ENCODE measurements around the gene SEMA4C. TPM values are rescaled to one million over a fixed set of nuclear protein-coding genes. Genes with fewer than 3 reads are reported as not detected.
"Not testable (repeated sequence)": the region's sequence is repeated elsewhere in the genome, so short reads cannot be mapped to it uniquely, and the experiment has no call there.

SEMA4C gene
- total RNA-seq, 1 donor from 2014 or later, result 24.3 TPM

DNA sequence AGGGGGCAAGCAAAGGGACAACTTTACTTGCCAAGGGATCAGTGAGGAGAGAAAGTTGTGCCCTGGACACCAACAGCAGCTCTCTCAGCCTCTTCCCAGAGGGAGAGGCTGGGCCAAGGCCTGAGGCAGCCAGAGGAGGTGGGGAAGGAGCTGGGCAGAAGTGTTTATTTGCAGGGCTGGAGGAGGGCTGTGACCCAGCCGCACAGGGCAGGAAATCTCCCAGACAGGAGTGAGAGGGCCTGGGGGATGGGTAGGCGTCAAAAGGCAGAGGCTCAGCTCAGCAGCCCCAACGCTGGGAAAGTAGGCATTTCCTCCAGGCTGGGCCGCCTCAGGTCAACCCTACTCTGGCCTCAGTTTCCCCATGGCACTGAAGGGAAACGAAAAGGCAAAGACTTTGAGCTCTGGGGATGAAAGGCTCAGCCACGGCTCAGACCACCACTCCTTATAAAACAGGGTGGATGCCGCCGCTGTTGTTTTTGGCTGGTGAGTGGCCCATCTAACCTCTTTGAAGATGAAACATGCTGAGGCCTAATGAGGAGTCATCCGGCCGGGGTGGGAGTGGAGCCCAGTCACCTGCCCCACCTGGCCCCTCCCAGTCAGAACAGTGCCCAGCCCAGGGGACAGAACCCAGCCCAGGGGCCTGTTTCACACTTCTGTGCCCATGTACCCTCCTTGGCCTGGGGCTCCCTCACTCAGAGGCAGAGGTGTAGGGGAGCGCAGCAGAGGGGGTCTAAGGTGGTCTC lies 21.9 kb upstream of the SEMA4C start:
- Histone ChIP-seq H3K27me3 (ENCODE audit: low read depth) (no peaks in the 10 kb centered on the region), H3K9me3 (no peaks in the 10 kb centered on the region), H3K4me1 (peaks cover 50% of the 10 kb centered on the region), H3K36me3 (no peaks in the 10 kb centered on the region), H3K27ac (no peak overlapping the region), H3K4me3 (no peak overlapping the region)
- no peak for TF ChIP-seq CTCF (IDR thresholded peaks at IDR 0.05)
- peak; percentile 66 for DNase-seq
- ATAC-seq, result peak; percentile 72 to 81
- intact Hi-C loops (cut with DNase I), result no loop called here

DNA sequence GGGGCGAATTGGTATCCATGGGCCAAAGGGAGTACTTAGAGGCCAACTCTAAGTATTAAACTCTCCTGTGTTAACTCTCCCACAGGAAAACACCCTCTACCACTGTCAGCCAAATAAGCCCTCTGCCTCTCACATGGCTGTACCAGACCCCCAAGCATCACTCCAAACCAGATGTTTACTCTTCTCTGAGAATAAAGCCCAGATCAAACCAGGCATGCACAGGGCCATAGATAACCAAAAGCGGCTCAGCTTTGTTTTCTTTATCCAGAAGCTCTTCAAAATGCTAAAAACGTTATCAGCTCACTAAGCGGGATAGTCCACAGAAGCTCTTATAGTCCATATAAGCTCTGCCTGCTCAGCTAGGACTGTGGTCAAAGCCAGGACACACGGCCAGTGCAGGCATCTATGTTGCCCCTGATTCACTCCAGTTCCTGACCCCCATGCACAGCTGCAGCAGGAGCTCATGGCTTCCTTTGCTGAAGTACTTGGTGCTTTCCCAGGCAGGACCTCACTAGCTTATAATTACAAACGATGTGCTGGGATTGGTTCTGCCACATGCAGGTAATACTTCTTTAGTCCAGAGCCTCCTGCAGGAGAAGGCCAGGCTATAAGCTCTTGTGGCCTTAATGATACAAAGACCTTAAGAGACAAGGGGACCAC lies 21.0 kb upstream of the SEMA4C start:
- no peaks in the 10 kb centered on the region for H3K36me3 ChIP-seq
- no peaks in the 10 kb centered on the region for H3K27me3 ChIP-seq (ENCODE audit: low read depth)
- no peaks in the 10 kb centered on the region for H3K9me3 ChIP-seq
- TF ChIP-seq CTCF (IDR thresholded peaks at IDR 0.05), result no peak
- ATAC-seq (no peak), DNase-seq (no peak)
- intact Hi-C loops (cut with DNase I), result no loop called here
- H3K4me1 ChIP-seq, result peaks cover 50% of the 10 kb centered on the region
- no peak overlapping the region for H3K27ac ChIP-seq
- no peak overlapping the region for H3K4me3 ChIP-seq

DNA sequence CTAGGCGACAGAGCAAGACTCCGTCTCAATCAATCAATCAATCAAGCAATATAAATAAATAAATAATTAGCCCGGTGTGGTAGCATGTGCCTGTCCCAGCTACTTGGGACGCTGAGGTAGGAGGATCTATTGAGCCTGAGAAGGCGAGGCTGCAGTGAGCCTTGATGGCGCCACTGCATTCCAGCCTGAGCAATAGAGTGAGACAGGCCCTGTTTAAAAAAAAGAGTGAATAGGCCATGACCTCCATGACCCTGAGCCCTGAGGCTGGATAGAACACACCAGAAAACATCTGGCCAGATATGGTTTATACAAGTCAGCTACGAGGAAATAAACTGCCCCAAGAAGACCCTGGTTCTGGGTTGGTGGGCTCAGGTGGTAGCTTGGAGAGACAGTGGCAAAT lies 20.4 kb upstream of the SEMA4C start:
- Histone ChIP-seq H3K4me3 (no peak overlapping the region), H3K9me3 (no peaks in the 10 kb centered on the region), H3K27me3 (ENCODE audit: low read depth) (no peaks in the 10 kb centered on the region), H3K4me1 (peaks cover 49% of the 10 kb centered on the region), H3K27ac (no peak overlapping the region), H3K36me3 (no peaks in the 10 kb centered on the region)
- DNase-seq, result no peak
- intact Hi-C loops (cut with DNase I), result no loop called here
- ATAC-seq, result no peak
- TF ChIP-seq CTCF (IDR thresholded peaks at IDR 0.05), result no peak

DNA sequence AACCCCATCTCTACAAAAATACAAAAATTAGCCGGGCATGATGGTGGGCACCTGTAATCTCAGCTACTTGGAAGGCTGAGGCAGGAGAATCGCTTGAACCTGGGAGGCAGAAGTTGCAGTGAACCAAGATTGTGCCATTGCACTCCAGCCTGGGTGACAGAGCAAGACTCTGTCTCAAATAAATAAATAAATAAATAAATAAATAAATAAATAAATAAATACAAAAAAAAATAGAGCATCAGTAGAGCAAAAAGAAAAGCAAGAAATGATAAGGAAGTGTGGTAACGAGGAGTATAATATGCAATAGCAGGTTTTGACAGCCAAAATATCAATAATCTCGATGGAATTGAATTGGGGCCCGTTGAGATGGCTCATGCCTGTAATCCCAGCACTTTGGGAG lies 19.6 kb upstream of the SEMA4C start:
- H3K9me3 ChIP-seq; H3K36me3 ChIP-seq; H3K27me3 ChIP-seq (ENCODE audit: low read depth); H3K4me3 ChIP-seq; H3K27ac ChIP-seq; DNase-seq; ATAC-seq; intact Hi-C loops (cut with DNase I): not testable (repeated sequence)
- peaks cover 56% of the 10 kb centered on the region for H3K4me1 ChIP-seq

GRCh38 chr2:96888072-96889011 lies 18.5 kb upstream of the SEMA4C start:
- H3K27ac ChIP-seq, result peak overlapping the region; percentile 66
- H3K27me3 ChIP-seq (ENCODE audit: low read depth), result no peaks in the 10 kb centered on the region
- no peak for TF ChIP-seq CTCF (IDR thresholded peaks at IDR 0.05)
- no peaks in the 10 kb centered on the region for H3K9me3 ChIP-seq
- intact Hi-C loops (cut with DNase I), result no loop called here
- H3K4me1 ChIP-seq, result peaks cover 56% of the 10 kb centered on the region
- no peak overlapping the region for H3K4me3 ChIP-seq
- DNase-seq (peak; percentile 72), ATAC-seq (peak; percentile 50 to 69)
- no peaks in the 10 kb centered on the region for H3K36me3 ChIP-seq
